Measurements from ENCODE around the gene MYO9B.

- no peak for TF ChIP-seq RNF2 (IDR thresholded peaks at IDR 0.05)
- TF ChIP-seq ZNF79 (CRISPR knock-in tag; IDR thresholded peaks at IDR 0.05; ENCODE audit: low read depth), result no peak
- TF ChIP-seq ID3 (CRISPR knock-in tag; IDR thresholded peaks at IDR 0.05), result no peak
- no peak for TF ChIP-seq ID3 (tag; IDR thresholded peaks at IDR 0.05)
- TF ChIP-seq ZNF707 (CRISPR knock-in tag; conservative IDR thresholded peaks at IDR 0.05), result no peak
- TF ChIP-seq ZNF280A (IDR thresholded peaks at IDR 0.05; ENCODE audit: low read depth, partially characterized antibody), result no peak
- no peak for TF ChIP-seq REST (IDR thresholded peaks at IDR 0.05; ENCODE audit: borderline replicate concordance)
- no peak for TF ChIP-seq REST (CRISPR knock-in tag; IDR thresholded peaks at IDR 0.05; ENCODE audit: low read depth)
- no peak for TF ChIP-seq ZNF592 (IDR thresholded peaks at IDR 0.05)
- no peak for TF ChIP-seq ZBTB1 (CRISPR knock-in tag; IDR thresholded peaks at IDR 0.05; ENCODE audit: borderline replicate concordance, low read depth)
- TF ChIP-seq ZNF280B (CRISPR knock-in tag; IDR thresholded peaks at IDR 0.05), result no peak
Measured at GRCh38 chr19:17080440-17080801, 4.8 kb downstream of the MYO9B start.
